Naive B cell (primary cell): ENCODE measurements around the gene MAPK1. TPM values are rescaled to one million over a fixed set of nuclear protein-coding genes. Genes with fewer than 3 reads are reported as not detected.
"Not testable (repeated sequence)": the region's sequence is repeated elsewhere in the genome, so short reads cannot be mapped to it uniquely, and the experiment has no call there.

Experiments
- ATAC-seq, 2 donors: fragments of 150-1000 bp; cut with Tn5 transposase; 2 replicates each; pipeline ENCODE4 v1.10.0; 2021; ENCODE audit warnings: low read depth in 2 of 2, mild to moderate bottlenecking in 2 of 2, moderate library complexity in 2 of 2
- DNase-seq: peaks from one replicate; pipeline ENCODE4 v3.0.0; 2022
- H3K27ac Mint-ChIP-seq, 6 donors: one replicate each; pipeline ENCODE4 v1.8.0; 2020 to 2022; ENCODE audit warnings: mild to moderate bottlenecking in 6 of 6, mixed read lengths in 6 of 6, moderate library complexity in 5 of 6, inconsistent platforms in 2 of 6
- H3K27me3 Mint-ChIP-seq, 3 donors: one replicate each; pipeline ENCODE4 v1.8.0; 2021 to 2022; ENCODE audit warnings: mixed read lengths in 3 of 3, mild to moderate bottlenecking in 1 of 3
- H3K36me3 Mint-ChIP-seq, 2 donors: one replicate each; pipeline ENCODE4 v1.8.0; 2020 to 2022; ENCODE audit warnings: mixed read lengths in 2 of 2, inconsistent platforms in 1 of 2, mild to moderate bottlenecking in 1 of 2
- H3K4me1 Mint-ChIP-seq, 3 donors: one replicate each; pipeline ENCODE4 v1.8.0; 2020 to 2022; ENCODE audit warnings: mixed read lengths in 3 of 3, inconsistent platforms in 1 of 3, mild to moderate bottlenecking in 1 of 3, moderate library complexity in 1 of 3
- H3K4me3 Mint-ChIP-seq, 8 donors: one replicate each; pipeline ENCODE4 v1.8.0; 2020 to 2022; ENCODE audit warnings: mild to moderate bottlenecking in 8 of 8, mixed read lengths in 8 of 8, moderate library complexity in 8 of 8, inconsistent platforms in 2 of 8
- H3K9me3 Mint-ChIP-seq, 7 donors: one replicate each; pipeline ENCODE4 v1.8.0; 2020 to 2022; ENCODE audit warnings: mixed read lengths in 7 of 7, mild to moderate bottlenecking in 5 of 7, inconsistent platforms in 2 of 7, moderate library complexity in 1 of 7
- polyA plus RNA-seq, 6 donors: library from polyadenylated mRNA; unstranded; fragments of 300-500 nt; fragmentation: Illumina TruSeq; gene quantifications; one replicate each; pipeline ENCODE4 v1.2.3, GENCODE V29; 2021; ENCODE audit warnings: low read depth in 6 of 6

MAPK1 gene
- polyA plus RNA-seq, 6 donors from 2014 or later = 68.6 to 114 (median 93.2) TPM

DNA sequence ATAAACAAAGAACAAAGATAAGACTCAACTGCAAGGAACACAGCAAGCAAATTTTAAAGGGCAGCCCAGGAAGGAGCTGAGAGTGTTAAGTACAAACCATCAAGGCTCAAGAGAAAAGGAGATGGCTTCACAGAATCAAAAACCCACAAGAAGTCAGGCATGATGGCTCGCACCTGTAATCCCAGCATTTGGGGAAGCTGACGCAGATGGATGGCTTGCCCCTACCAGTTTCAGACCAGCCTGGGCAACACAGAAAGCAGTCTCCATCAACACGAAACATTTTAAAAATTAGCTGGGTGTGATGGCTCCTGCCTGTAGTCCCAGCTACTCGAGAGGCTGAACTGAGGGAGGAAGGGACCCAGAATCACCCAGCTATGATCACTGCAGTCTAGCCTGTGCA, 32.6 kb downstream of the MAPK1 start:
- peaks cover 60 to 89% (median 85%) of the 10 kb centered on the region in 3 donors for H3K4me1 Mint-ChIP-seq
- peak overlapping the region; percentile 91 to 100 (median 98) for H3K27ac Mint-ChIP-seq
- H3K9me3 Mint-ChIP-seq = no peaks in the 10 kb centered on the region
- no peaks in the 10 kb centered on the region for H3K27me3 Mint-ChIP-seq
- ATAC-seq (peak; percentile 94 to 95), DNase-seq (peak; percentile 80)
- peak overlapping the region in 7 of 8 donors; percentile 73 to 88 (median 80) for H3K4me3 Mint-ChIP-seq
- no peaks in the 10 kb centered on the region for H3K36me3 Mint-ChIP-seq

DNA sequence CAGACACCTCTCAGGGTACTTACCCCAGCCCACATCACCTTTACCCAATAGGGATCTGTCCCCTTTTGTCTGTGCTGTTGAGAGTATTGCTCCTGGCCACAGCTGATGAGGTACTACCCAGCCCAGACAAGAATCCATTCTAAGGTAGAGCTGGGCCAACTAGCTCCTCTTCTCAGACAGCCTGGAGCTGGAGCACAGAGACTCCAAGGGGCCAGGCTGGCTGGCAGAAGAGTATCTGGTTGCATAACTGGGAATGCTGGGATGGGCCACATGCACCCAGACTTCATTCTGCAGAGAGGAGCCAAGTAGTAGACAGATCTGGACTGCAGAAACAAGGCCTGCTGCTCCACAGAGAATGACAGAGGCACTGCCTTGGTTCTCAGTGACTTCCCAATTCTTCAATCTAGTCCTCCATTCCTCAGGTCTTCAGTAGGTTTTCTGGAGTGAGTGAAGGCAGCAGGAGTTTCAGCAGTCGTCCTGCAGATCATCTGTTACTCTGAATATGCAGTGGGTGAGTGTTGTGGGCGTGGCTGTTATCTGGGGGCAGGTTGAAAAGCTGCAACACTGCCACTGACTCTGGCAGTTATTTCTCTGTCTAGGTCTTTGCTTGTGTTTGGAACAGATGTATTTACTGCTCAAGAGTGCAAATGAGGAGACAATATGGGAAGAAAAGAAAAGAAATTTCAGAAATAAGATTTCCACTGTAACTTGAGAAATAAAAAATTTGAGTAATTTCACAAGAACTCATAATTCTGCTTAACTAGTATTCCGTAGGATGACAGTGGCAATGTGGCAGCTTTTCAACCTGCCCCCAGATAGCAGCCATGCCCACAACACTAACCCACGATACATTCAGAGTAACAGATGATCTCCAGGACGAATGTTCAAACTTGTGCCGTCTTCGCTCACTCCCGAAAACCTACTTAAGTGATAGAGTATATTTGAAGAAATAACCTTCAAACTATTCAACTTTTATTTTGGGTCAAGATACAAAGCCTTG, 34.9 kb downstream of the MAPK1 start:
- H3K36me3 Mint-ChIP-seq = no peaks in the 10 kb centered on the region
- peaks cover 67 to 89% (median 85%) of the 10 kb centered on the region in 3 donors for H3K4me1 Mint-ChIP-seq
- no peak for ATAC-seq
- H3K27ac Mint-ChIP-seq = peak overlapping the region; percentile 77 to 99 (median 89)
- no peaks in the 10 kb centered on the region for H3K9me3 Mint-ChIP-seq
- no peaks in the 10 kb centered on the region for H3K27me3 Mint-ChIP-seq
- H3K4me3 Mint-ChIP-seq = peak overlapping the region in 2 of 8 donors; percentile 13 to 29
- DNase-seq = no peak

DNA sequence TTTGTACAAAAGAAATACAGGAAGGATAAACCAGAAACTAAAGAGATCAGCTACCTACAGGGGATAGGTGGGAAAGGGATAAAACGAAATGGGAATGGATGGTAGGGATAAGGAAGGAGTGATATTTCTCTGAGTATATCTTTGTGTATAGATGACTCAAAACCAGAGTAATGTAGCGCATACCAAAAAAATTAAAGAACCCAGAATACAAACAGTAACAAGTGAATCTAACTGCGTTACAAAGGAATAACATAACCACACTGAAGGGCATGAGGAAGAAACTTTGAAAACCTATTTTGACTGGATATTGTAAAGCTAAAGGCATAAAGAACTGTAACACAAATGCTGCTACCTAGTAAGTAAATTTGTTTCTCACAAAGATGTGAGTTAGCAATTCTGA, 37.9 kb downstream of the MAPK1 start:
- Mint-ChIP-seq H3K36me3 (no peaks in the 10 kb centered on the region), H3K4me1 (peaks cover 53 to 80% (median 80%) of the 10 kb centered on the region in 3 donors), H3K9me3 (no peaks in the 10 kb centered on the region), H3K27ac (peak overlapping the region in 4 of 6 donors; percentile 35 to 99 (median 80)), H3K4me3 (no peak overlapping the region), H3K27me3 (no peaks in the 10 kb centered on the region)
- DNase-seq (no peak), ATAC-seq (no peak)

DNA sequence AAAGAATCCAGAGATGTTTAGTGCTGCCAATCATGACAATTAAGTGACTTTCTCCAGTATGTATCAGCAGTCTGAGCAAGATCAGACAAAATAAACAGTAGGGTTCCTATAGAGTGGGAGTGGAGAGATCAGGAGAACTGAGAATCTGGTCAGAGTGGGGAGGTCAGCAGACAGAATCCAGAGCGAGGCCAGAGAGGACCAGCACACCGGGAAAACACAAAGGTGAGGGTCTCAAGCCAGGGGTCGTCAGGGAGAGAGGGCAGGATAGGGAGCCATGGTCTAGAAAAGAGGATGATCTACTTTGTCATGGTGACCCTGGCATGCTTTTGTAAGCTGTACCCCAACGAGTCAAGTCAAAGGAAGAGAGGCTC, 39.2 kb downstream of the MAPK1 start:
- H3K4me1 Mint-ChIP-seq = peaks cover 61 to 86% (median 83%) of the 10 kb centered on the region in 3 donors
- no peaks in the 10 kb centered on the region for H3K36me3 Mint-ChIP-seq
- no peak overlapping the region for H3K4me3 Mint-ChIP-seq
- no peaks in the 10 kb centered on the region for H3K27me3 Mint-ChIP-seq
- DNase-seq (no peak), ATAC-seq (no peak)
- H3K27ac Mint-ChIP-seq = peak overlapping the region in 3 of 6 donors; percentile 63 to 96 (median 78)
- no peaks in the 10 kb centered on the region for H3K9me3 Mint-ChIP-seq

DNA sequence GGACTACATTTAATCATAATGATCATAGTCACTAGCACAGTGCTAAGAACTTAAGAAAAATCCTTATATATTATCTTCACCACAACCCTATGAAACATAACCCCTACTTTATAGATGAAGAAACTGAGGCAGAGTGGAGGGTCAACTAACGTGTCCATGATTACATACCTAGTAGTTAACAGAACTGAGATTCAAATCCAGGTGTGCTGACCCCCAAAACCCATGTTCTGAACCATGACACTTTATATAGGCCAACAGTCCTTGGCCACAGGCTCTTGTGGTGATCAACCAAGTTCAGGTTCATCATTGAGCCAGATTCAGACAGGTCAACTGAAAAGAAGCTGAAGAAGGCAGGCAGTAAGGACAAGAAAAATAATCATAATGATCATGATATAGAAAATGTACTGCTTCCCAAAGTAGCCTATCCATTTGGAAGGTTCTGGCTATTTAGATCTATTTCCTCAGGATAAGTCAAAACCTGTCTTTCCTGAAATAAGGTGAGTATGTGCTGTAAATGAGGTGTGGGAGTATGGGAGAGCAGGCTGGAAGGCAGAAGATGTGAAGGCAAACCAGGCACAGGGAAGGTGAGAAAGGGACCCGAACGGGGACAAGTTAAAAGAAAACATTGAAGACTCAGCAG, 39.7 kb downstream of the MAPK1 start:
- Mint-ChIP-seq H3K36me3 (no peaks in the 10 kb centered on the region), H3K4me1 (peaks cover 61 to 86% (median 83%) of the 10 kb centered on the region in 3 donors), H3K9me3 (no peaks in the 10 kb centered on the region), H3K27ac (peak overlapping the region in 5 of 6 donors; percentile 6 to 96 (median 74)), H3K4me3 (peak overlapping the region in 1 of 8 donors; percentile 7), H3K27me3 (no peaks in the 10 kb centered on the region)
- DNase-seq = no peak
- ATAC-seq = no peak

DNA sequence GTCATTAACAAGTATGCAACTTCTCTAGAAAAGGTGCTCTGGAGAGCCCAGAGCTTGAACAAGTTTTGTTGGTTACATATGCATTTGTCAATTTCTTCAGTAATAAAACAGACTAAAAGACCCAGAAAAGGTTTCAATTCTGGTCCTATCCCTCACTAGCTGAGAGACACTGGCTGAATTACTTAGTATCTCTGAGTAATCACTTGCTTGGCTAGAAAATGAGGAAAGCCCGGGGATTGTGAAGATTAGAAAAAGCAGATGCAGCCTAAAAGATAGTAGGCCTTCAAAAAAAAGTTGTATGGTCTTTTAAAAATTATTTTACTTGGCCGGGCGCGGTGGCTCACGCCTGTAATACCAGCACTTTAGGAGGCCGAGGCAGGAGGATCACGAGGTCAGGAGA, 41.2 kb downstream of the MAPK1 start:
- peaks cover 63 to 85% (median 80%) of the 10 kb centered on the region in 3 donors for H3K4me1 Mint-ChIP-seq
- ATAC-seq = no peak

DNA sequence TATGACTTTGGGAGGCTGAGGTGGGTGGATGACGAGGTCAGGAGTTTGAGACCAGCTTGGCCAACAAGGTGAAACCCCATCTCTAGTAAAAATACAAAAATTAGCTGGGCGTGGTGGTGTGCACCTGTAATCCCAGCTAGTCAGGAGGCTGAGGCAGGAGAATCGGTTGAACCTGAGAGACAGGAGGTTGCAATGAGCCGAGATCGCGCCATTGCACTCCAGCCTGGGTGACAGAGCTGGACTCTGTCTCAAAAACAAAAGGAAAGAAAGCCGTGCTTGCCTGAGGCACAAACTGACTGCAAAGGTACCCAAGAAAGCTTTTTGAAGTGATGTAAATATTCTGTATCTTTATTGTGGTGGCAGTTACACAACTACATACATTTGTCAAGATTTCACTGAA, 42.5 kb downstream of the MAPK1 start:
- H3K27me3 Mint-ChIP-seq, DNase-seq, H3K36me3 Mint-ChIP-seq, H3K4me3 Mint-ChIP-seq, ATAC-seq, H3K9me3 Mint-ChIP-seq: not testable (repeated sequence)
- Mint-ChIP-seq H3K27ac (peak overlapping the region in 3 of 6 donors; percentile 23 to 81 (median 24)), H3K4me1 (peaks cover 59 to 84% (median 71%) of the 10 kb centered on the region in 3 donors)

More for the DNA sequence above, 41.2 kb downstream of the MAPK1 start:
- Mint-ChIP-seq H3K27ac (no peak overlapping the region), H3K9me3 (no peaks in the 10 kb centered on the region), H3K4me3 (no peak overlapping the region), H3K36me3 (no peaks in the 10 kb centered on the region), H3K27me3 (no peaks in the 10 kb centered on the region)
- no peak for DNase-seq

DNA sequence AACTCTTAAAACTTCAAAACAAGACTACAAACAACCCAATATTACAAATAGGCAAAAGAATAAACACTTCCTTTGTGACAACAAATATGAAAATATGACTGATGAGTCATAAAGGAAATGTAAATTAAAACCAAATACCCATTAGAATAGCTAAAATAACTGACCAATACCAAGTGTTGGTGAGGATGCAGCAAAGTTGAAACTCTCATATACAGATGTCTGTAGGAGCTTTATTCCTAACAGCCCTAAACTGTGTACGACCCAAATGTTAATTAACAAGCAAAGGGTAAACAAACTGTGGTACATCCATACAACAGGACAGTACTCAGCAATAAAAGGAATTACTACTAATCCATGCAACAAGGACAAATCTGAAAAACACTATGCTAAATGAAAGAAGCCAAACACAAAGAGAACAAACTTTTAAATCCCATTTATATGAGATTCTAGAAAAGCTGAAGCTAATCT, 43.0 kb downstream of the MAPK1 start:
- Mint-ChIP-seq H3K4me1 (peaks cover 55 to 85% (median 67%) of the 10 kb centered on the region in 3 donors), H3K36me3 (no peaks in the 10 kb centered on the region), H3K9me3 (no peaks in the 10 kb centered on the region), H3K4me3 (peak overlapping the region in 1 of 8 donors; percentile 29), H3K27me3 (no peaks in the 10 kb centered on the region), H3K27ac (peak overlapping the region in 4 of 6 donors; percentile 10 to 86 (median 24))
- ATAC-seq (no peak), DNase-seq (no peak)

DNA sequence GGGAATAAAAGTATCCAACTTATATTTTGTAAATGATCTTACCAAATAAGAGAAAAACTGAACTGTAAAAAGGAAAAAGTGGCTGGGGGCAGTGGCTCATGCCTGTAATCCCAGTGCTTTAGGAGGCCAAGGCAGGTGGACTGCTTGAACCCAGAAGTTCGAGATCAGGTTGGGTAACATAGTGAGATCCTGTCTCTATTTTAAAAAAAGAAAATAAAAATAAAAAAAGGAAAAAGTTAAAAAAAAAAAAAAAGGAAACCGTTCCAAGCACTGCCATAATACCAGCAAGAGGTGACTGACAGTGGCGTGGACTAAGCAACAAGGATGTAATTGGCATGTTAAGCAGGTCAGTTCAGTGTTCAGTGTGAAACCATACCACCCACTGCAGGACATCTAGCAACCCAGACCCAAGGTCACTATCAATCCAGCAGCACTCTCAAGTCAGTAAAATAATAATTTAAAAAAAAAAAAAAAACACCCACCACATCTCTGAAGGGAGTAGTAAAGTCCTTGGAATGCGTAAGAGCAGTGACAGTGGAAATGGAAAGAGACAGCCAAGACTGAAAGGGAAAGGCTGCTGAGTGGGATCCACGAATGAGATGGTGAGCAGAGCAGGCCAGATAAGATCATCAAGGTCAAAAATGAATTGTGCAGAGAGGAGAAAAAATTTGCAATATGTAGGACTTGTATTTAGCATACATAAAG, 43.6 kb downstream of the MAPK1 start:
- Mint-ChIP-seq H3K36me3 (peaks cover 0 to under 1% of the 10 kb centered on the region in 2 donors), H3K4me1 (peaks cover 55 to 85% (median 66%) of the 10 kb centered on the region in 3 donors), H3K27ac (peak overlapping the region in 5 of 6 donors; percentile 34 to 98 (median 78)), H3K9me3 (no peaks in the 10 kb centered on the region), H3K4me3 (peak overlapping the region in 1 of 8 donors; percentile 29), H3K27me3 (no peaks in the 10 kb centered on the region)
- no peak for ATAC-seq
- DNase-seq = no peak

DNA sequence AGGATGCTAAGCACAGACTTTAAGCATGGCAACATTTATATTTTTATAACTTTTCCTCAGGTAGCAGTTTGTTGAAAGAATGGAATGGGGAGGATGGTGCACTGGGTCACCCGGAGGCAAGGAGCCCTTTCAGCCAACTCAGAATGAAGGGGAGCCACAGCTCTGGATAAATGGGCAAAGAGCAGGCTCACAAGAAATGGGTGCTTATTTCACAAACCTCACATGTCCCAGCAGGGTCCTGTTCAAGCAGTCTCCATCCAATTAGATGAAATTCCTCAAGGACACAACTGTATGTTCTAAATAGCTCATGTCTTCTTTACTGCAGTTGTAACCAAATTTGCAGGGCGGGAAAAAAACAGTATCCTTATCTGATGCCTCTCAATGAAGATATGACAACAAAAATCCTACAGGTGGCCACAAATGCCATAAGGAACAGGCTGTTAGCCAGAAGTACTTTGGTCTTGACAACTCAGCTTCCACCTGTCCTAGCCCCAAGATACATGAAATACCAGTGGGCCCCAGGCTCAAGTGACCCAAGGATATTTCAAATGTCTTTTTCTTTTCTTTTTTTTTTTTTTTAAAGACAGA, 48.2 kb downstream of the MAPK1 start:
- Mint-ChIP-seq H3K4me1 (peaks cover 64 to 92% (median 68%) of the 10 kb centered on the region in 3 donors), H3K9me3 (no peaks in the 10 kb centered on the region), H3K27ac (peak overlapping the region; percentile 97 to 100 (median 99)), H3K36me3 (peaks cover 0 to 8% of the 10 kb centered on the region in 2 donors), H3K27me3 (no peaks in the 10 kb centered on the region), H3K4me3 (peak overlapping the region; percentile 56 to 94 (median 84))
- DNase-seq (no peak), ATAC-seq (no peak)

DNA sequence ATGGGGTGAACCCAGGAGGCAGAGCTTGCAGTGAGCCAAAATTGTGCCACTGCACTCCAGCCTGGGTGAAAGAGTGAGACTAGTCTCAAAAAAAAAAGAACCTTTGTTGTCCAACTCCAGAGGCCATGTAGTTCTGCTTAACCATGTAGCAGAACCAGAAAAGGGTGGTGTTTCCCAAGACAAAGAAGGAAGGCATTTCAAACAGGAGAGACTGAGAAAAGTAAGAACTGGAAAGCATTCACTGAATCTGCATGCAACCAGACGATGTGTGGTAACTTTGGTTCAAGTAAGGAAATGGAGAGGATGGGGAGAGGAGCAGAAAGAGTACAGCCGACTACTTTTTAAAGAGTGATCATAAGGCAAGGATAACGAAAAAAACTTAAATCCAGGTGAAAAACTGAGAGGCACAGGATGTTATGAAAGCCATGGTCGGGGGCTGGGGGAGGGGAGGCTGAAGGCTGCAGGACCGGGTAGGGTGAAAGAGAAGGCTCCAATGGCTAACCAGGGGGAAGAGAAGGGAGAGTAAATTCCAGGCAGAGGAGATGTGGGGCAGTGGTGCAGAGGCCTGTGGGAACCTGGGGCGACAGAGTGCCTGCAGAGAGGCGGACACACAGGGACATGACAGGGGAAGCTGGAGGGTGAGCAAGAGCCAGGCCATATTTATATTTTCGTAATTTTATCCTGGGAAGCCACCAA, 48.8 kb downstream of the MAPK1 start:
- DNase-seq (no peak), ATAC-seq (no peak)
- peaks cover 64 to 94% (median 68%) of the 10 kb centered on the region in 3 donors for H3K4me1 Mint-ChIP-seq

DNA sequence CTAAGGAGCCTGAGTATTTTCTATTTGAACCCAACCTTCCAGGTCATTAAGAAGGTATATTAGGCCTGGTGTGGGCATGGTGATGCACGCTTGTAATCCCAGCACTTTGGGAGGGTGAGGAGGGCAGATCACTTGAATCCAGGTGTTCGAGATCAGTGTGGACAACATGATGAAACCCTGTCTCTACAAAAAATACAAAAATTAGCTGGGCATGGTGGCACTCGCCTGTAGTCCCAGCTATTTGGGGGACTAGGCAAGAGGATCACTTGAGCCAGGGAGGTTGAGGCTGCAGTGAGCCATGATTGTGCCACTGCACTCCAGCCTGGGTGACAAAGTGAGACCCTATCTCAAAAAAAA, 50.0 kb downstream of the MAPK1 start:
- not testable (repeated sequence) for H3K9me3 Mint-ChIP-seq, DNase-seq, H3K27me3 Mint-ChIP-seq, ATAC-seq, H3K36me3 Mint-ChIP-seq
- Mint-ChIP-seq H3K4me3 (peak overlapping the region; percentile 78 to 94 (median 86)), H3K4me1 (peaks cover 59 to 94% (median 71%) of the 10 kb centered on the region in 3 donors), H3K27ac (peak overlapping the region; percentile 97 to 100 (median 99))

More for the DNA sequence above, 48.8 kb downstream of the MAPK1 start:
- Mint-ChIP-seq H3K36me3 (peaks cover 0 to 8% of the 10 kb centered on the region in 2 donors), H3K27ac (peak overlapping the region; percentile 97 to 100 (median 99)), H3K4me3 (peak overlapping the region; percentile 78 to 94 (median 86)), H3K27me3 (no peaks in the 10 kb centered on the region), H3K9me3 (no peaks in the 10 kb centered on the region)
